ENCODE data around the gene NABP2.
A peak's percentile ranks its signal among the peaks of the same experiment; 100 is the strongest.

NABP2 gene

GRCh38 chr12:56248711-56249110 is 24.6 kb downstream of the NABP2 start:
- H3K4me3 ChIP-seq (ENCODE audit: low read depth, low read length), result no peak overlapping the region
- in situ Hi-C loops (cut with HindIII; ENCODE audit: low sequenced_read_pairs), result no loop called here
- DNase-seq (ENCODE audit: low read depth), result no peak
- TF ChIP-seq, protein P1, sequence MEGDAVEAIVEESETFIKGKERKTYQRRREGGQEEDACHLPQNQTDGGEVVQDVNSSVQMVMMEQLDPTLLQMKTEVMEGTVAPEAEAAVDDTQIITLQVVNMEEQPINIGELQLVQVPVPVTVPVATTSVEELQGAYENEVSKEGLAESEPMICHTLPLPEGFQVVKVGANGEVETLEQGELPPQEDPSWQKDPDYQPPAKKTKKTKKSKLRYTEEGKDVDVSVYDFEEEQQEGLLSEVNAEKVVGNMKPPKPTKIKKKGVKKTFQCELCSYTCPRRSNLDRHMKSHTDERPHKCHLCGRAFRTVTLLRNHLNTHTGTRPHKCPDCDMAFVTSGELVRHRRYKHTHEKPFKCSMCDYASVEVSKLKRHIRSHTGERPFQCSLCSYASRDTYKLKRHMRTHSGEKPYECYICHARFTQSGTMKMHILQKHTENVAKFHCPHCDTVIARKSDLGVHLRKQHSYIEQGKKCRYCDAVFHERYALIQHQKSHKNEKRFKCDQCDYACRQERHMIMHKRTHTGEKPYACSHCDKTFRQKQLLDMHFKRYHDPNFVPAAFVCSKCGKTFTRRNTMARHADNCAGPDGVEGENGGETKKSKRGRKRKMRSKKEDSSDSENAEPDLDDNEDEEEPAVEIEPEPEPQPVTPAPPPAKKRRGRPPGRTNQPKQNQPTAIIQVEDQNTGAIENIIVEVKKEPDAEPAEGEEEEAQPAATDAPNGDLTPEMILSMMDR (IDR thresholded peaks at IDR 0.05; ENCODE audit: low read depth, low read length, missing control alignments), result no peak

DNA sequence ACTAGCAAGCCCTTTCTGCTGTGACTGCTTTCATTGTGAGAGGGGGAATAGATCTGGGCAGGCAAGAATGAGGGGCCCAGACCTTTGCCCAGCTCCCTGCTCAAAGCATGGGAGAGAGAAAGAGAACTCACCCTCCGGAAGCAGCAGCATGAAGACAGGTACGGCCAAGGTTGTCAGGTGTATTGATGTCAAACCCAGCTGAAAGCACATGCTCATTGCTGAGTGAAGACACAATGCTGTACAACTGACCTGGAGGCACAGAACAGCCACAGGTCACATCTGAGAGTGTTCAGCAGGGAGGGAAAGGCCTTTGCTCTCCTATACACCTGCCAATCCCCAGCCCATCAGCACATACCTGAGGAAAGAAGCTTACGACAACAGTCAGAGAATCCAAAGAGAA is 28.5 kb downstream of the NABP2 start:
- no peak overlapping the region for H3K4me3 ChIP-seq (ENCODE audit: low read depth, low read length)
- DNase-seq (ENCODE audit: low read depth), result no peak
- in situ Hi-C loops (cut with HindIII; ENCODE audit: low sequenced_read_pairs), result no loop called here
- TF ChIP-seq, protein P1 (IDR thresholded peaks at IDR 0.05; ENCODE audit: low read depth, low read length, missing control alignments), result no peak

GRCh38 chr12:56253091-56253490 is 28.9 kb downstream of the NABP2 start:
- in situ Hi-C loops (cut with HindIII; ENCODE audit: low sequenced_read_pairs), result no loop called here
- H3K4me3 ChIP-seq (ENCODE audit: low read depth, low read length), result no peak overlapping the region
- DNase-seq (ENCODE audit: low read depth), result no peak
- TF ChIP-seq, protein P1 (IDR thresholded peaks at IDR 0.05; ENCODE audit: low read depth, low read length, missing control alignments), result no peak

DNA sequence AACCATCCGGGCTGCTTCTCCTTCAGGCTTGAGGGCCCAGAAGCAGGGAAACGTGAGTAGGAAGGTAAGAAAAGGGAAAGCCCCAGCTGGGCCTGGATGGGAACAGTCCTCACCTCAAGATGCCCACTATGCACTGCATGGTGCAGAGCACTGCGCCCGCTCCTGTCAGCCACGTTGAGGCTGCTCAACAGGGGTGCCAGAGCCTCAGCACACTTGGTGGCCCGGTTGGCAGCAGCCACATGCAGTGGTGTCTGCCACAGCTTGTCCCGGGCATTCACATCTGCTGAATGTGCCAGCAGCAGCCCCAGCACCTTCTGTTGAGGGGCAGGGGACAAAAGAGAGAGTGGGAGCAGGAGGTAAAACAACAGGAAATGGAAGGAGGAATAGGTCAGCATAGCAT is 31.5 kb downstream of the NABP2 start:
- TF ChIP-seq, protein P1 (IDR thresholded peaks at IDR 0.05; ENCODE audit: low read depth, low read length, missing control alignments), result no peak
- in situ Hi-C loops (cut with HindIII; ENCODE audit: low sequenced_read_pairs), result no loop called here
- no peak for DNase-seq (ENCODE audit: low read depth)
- no peak overlapping the region for H3K4me3 ChIP-seq (ENCODE audit: low read depth, low read length)

DNA sequence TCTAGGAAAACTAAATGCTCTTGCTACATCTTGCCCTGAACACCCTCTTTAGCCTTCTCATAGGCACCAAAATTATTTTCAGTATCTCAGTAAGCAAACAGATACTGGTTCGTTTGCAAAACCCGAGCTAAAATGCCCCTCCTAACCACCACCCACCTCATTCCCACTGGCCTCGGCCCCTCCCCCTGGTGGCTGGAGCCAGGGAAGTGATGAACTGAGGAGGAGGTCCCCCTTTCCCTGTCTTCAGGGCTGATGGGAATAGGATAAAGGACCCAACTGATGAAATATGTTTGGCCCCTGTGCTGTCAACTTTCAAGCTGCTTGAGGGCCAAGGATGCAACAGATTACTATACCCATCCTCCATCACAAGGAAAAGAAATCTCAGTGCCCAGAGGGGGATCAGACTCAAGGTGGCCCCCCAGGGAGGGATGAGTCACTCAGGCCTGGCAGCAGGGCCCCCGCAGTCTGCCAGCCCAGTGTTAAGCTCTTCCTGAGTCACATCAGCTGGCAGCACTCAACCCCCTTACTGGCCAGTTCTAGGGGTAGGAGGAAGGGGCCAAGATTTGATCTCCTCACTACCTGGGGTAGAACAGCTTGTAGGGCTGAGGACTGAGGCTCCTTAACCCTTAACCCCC is 32.3 kb downstream of the NABP2 start:
- in situ Hi-C loops (cut with HindIII; ENCODE audit: low sequenced_read_pairs), result no loop called here
- peak overlapping the region; percentile 87 for H3K4me3 ChIP-seq (ENCODE audit: low read depth, low read length)
- no peak for DNase-seq (ENCODE audit: low read depth)
- TF ChIP-seq, protein P1 (IDR thresholded peaks at IDR 0.05; ENCODE audit: low read depth, low read length, missing control alignments), result peak; percentile 20

DNA sequence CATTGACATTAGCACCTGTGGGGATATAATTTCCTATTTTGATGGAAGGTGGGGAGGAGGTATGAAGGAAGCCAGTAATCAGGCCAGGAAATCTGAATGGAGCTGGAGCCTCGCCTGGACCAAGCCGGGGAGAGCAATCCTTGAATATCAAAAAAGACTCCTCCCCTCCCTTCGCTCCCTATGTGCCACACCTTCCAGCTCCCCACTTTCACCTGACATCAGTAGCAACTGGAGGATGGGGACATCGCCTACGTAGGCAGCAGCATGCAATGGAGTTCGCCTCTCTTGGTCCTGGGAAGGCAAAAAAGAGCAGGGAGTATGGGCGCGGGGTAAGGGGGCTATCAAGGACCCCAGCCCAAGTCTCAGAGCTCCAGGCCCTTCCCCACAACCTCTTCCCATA is 32.9 kb downstream of the NABP2 start:
- DNase-seq (ENCODE audit: low read depth), result no peak
- peak overlapping the region; percentile 87 for H3K4me3 ChIP-seq (ENCODE audit: low read depth, low read length)
- in situ Hi-C loops (cut with HindIII; ENCODE audit: low sequenced_read_pairs), result no loop called here
- TF ChIP-seq, protein P1 (IDR thresholded peaks at IDR 0.05; ENCODE audit: low read depth, low read length, missing control alignments), result no peak
